ENCODE data around the gene PLSCR4. TPM values are rescaled to one million over a fixed set of nuclear protein-coding genes. Genes with fewer than 3 reads are reported as not detected.

The PLSCR4 gene
- total RNA-seq, 4 donors from 2014 or later, result 16.4 to 37.3 (median 23.7) TPM

DNA sequence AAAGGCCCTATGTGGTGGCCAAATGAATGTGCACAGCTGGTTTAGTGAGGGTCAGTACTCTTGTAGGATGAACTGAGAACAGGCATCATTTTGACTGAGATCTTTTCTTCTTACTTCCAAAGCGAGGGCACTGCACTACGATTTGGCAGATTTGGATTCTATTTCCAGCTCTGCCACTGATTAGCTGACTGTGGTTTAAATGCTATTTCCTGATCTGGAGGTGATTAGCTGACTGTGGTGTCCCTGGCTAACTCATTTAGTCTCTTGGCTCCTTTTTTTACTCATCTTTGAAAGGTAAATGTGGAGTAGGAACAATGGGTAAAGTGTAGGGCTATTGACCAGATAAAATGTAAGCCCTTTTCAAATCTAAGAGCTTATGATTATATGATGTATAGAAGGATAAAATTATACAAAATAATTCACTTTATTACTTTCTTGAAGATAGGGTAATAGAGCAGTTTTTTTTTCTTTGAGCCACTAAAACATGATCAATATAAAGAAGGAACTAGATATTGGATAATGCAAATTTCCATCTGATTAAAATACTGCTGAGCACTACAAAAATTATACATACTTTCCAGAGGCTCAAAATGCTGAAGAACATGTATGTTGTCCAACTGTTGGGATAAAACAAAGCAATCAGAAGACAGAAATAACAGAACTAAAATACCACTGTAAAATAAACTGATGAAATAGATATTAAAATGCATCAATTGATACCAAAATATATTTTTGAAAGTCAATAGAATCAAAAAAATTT lies 50.3 kb downstream of the PLSCR4 start:
- no peak for TF ChIP-seq EP300 (IDR thresholded peaks at IDR 0.05)
- no peak for TF ChIP-seq POLR2AphosphoS5 (IDR thresholded peaks at IDR 0.05)
- TF ChIP-seq, protein P1, sequence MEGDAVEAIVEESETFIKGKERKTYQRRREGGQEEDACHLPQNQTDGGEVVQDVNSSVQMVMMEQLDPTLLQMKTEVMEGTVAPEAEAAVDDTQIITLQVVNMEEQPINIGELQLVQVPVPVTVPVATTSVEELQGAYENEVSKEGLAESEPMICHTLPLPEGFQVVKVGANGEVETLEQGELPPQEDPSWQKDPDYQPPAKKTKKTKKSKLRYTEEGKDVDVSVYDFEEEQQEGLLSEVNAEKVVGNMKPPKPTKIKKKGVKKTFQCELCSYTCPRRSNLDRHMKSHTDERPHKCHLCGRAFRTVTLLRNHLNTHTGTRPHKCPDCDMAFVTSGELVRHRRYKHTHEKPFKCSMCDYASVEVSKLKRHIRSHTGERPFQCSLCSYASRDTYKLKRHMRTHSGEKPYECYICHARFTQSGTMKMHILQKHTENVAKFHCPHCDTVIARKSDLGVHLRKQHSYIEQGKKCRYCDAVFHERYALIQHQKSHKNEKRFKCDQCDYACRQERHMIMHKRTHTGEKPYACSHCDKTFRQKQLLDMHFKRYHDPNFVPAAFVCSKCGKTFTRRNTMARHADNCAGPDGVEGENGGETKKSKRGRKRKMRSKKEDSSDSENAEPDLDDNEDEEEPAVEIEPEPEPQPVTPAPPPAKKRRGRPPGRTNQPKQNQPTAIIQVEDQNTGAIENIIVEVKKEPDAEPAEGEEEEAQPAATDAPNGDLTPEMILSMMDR (IDR thresholded peaks at IDR 0.05), result no peak
- no peak for TF ChIP-seq POLR2A (IDR thresholded peaks at IDR 0.05)
- H3K36me3 ChIP-seq, result peaks cover 1% of the 10 kb centered on the region
- H3K4me3 ChIP-seq, result no peak overlapping the region
- 68% methylated on average over 2 of the region's 2 CpGs for WGBS
- no peak overlapping the region for H3K27ac ChIP-seq
- DNase-seq (ENCODE audit: low spot score in 2 of 2), result no peak
- H3K4me1 ChIP-seq, result no peaks in the 10 kb centered on the region
- H3K27me3 ChIP-seq, result no peaks in the 10 kb centered on the region
- H3K9me3 ChIP-seq, result no peaks in the 10 kb centered on the region

- no peak overlapping the region for H3K27ac ChIP-seq
- no peaks in the 10 kb centered on the region for H3K27me3 ChIP-seq
- DNase-seq (ENCODE audit: low spot score in 2 of 2), result no peak
- no peaks in the 10 kb centered on the region for H3K36me3 ChIP-seq
- TF ChIP-seq, protein P1 (IDR thresholded peaks at IDR 0.05), result no peak
- TF ChIP-seq POLR2A (IDR thresholded peaks at IDR 0.05) (no peak), POLR2AphosphoS5 (IDR thresholded peaks at IDR 0.05) (no peak), EP300 (IDR thresholded peaks at IDR 0.05) (no peak)
- H3K9me3 ChIP-seq, result no peaks in the 10 kb centered on the region
- H3K4me3 ChIP-seq, result no peak overlapping the region
- WGBS, result 84% methylated on average over 5 of the region's 5 CpGs
- no peaks in the 10 kb centered on the region for H3K4me1 ChIP-seq
These were observed 51.1 kb downstream of the PLSCR4 start for GRCh38 chr3:146199762-146200161.

DNA sequence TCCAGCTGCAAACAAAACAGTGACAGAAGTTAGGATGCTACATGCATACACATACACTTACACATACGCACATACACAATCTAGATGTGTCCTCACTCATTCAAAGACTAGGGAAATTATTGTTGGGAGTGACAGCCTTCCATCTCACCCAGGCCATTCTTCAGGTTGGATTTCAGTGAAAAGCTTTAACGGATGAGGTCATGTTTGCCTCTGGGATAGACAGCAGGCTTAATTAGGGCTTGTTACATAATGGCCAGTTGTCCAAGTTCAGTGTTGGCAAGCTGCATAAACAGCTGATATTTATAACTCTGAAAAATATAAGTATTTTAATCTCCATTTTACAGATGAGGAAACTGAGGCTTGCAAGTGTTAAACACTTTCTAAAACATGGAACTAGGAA lies 54.1 kb downstream of the PLSCR4 start:
- TF ChIP-seq POLR2A (IDR thresholded peaks at IDR 0.05), result no peak
- no peak for TF ChIP-seq EP300 (IDR thresholded peaks at IDR 0.05)
- TF ChIP-seq POLR2AphosphoS5 (IDR thresholded peaks at IDR 0.05), result no peak
- TF ChIP-seq, protein P1 (IDR thresholded peaks at IDR 0.05), result no peak
- WGBS, result 97% methylated on average over 2 of the region's 2 CpGs
- no peak overlapping the region for H3K27ac ChIP-seq
- no peaks in the 10 kb centered on the region for H3K36me3 ChIP-seq
- H3K9me3 ChIP-seq, result no peaks in the 10 kb centered on the region
- H3K4me1 ChIP-seq, result no peaks in the 10 kb centered on the region
- H3K4me3 ChIP-seq, result no peak overlapping the region
- H3K27me3 ChIP-seq, result no peaks in the 10 kb centered on the region
- no peak for DNase-seq (ENCODE audit: low spot score in 2 of 2)

- TF ChIP-seq EP300 (IDR thresholded peaks at IDR 0.05) (no peak), POLR2A (IDR thresholded peaks at IDR 0.05) (no peak), POLR2AphosphoS5 (IDR thresholded peaks at IDR 0.05) (no peak)
- TF ChIP-seq, protein P1 (IDR thresholded peaks at IDR 0.05), result no peak
- no peak for DNase-seq (ENCODE audit: low spot score in 2 of 2)
- H3K36me3 ChIP-seq, result no peaks in the 10 kb centered on the region
- H3K4me3 ChIP-seq, result no peak overlapping the region
- no peaks in the 10 kb centered on the region for H3K4me1 ChIP-seq
- H3K27me3 ChIP-seq, result no peaks in the 10 kb centered on the region
- no peaks in the 10 kb centered on the region for H3K9me3 ChIP-seq
- H3K27ac ChIP-seq, result no peak overlapping the region
- 36% methylated on average over 4 of the region's 4 CpGs for WGBS
These were observed 55.3 kb downstream of the PLSCR4 start for GRCh38 chr3:146195605-146196004.

DNA sequence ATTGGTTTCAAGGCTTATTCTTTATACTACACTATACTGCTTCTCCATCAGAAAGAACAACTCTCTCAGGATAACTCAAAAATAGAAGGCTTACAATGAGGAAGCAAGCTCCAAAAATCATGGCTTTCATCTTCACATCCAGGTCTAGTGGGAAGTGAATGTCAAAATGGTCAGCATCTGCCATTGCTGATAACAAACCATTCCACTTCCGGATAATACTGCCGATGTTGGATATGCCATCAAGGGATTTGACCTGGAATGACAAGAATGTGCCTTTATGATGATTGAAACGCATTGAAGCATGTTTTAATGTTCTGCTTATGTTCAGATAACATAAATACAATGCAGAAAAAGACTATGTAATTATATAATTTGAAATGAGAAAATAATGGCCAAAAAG lies 55.9 kb downstream of the PLSCR4 start:
- no peak for DNase-seq (ENCODE audit: low spot score in 2 of 2)
- Histone ChIP-seq H3K27ac (no peak overlapping the region), H3K36me3 (peaks cover 5% of the 10 kb centered on the region), H3K9me3 (no peaks in the 10 kb centered on the region), H3K4me1 (no peaks in the 10 kb centered on the region), H3K4me3 (no peak overlapping the region), H3K27me3 (no peaks in the 10 kb centered on the region)
- 75% methylated on average over 3 of the region's 3 CpGs for WGBS
- TF ChIP-seq EP300 (IDR thresholded peaks at IDR 0.05) (no peak), POLR2AphosphoS5 (IDR thresholded peaks at IDR 0.05) (no peak), POLR2A (IDR thresholded peaks at IDR 0.05) (no peak)
- TF ChIP-seq, protein P1 (IDR thresholded peaks at IDR 0.05), result no peak

All from suprapubic skin (tissue), 4 donors.